GM21447 (cell line): ENCODE data around the gene F10.
"Not testable (repeated sequence)": the region's sequence is repeated elsewhere in the genome, so short reads cannot be mapped to it uniquely, and the experiment has no call there.

Source experiments
- ATAC-seq: cut with Tn5 transposase; IDR thresholded peaks from one replicate; pipeline ENCODE4 v1.9.1; 2021; ENCODE audit not compliant: unreplicated experiment

Gene F10

DNA sequence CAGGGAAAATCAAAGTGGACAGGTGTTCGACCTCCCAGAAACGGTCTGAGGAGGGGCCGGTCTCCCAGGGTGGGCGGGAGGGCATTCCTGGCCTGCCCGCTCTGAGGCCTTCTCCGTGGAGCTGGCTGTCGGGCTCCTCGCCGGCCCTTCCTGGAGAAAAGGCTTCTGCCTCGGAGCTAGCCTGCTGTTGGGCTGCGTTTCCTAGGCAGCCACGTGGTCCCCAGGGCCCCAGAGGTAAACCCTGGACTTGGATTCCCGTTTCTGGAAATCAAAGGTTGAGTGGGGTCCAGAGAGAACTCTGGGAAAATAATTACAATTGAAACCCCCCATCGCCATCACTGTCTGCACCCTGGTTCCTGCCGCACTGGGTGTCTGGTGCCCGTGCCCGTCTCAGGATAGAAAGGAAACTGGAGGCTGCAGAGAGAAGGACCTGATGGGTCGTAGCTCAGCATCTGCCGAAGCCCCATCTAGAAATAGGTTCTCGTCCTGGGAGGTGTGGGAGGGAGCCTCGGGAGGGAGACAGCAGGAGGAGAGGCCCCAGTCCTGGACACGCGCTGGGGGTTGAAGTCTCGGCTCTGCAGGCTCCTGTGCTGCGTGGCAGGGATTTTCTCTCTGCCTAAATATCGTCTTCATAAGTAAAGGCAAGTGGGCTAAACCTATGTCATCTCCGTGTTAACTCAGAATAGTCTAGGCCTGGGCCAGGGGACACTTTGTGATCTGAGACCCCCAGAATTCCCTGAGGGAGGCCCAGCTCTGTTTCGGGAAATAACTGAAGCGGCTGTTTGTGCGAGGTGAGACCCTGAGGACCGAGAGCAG lies 28.2 kb downstream of the F10 start:
- ATAC-seq: no peak

DNA sequence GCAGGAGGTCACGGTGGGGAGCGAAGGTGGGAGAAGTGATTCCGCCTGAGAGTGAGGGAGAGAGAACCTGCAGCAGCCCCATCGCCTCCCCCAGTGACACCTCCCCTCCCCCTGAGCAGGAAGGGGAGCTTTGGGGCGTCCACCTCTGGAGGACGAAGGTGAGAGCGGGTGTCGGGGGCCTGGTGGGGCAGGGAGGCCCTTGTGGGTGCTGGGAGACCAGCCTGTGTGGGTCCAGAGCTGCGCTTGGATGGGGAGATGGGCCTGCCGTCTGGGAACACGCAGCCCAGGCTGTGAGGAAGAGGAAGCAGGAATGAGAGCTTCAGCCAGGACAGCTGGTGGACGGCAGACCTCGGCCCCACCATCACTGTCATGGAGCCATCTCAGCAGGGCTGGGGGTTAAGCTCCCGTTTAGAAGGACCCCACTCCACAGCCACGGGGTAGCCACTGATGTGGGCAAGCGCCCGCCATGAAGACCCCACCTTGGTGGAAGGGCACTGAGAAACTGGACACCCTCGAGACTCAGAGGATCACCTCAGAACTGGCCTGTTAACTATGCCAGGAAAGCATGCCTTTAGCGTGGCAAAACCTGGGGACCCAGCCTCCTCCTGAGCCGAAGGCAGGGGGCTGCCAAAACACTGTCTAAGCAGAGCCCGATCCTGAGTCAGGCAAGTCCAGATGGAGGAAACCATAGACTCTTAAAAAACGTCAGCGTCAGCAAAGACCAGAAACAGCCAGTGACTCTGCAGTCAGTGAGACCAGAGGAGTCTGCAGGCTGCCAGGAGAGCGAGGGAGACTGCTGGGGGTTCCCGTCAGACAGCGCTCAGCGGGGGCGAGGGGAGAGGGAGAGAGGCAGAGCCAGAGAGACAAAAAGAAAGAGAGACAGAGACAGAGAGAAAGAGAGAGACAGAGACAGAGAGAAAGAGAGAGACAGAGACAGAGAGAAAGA lies 29.4 kb downstream of the F10 start:
- no peak for ATAC-seq

DNA sequence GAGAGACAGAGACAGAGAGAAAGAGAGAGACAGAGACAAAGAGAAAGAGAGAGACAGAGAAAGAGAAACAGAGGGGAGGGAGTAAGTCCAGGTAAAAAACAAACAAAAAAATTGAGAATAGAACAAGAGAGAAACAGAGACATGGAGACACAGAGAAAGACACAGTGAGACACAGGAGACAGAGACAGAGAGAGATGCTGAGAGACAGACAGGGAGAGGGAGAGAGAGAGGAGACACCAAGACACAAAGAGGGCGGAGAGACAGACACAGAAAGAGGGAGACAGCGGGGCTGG lies 30.0 kb downstream of the F10 start:
- no peak for ATAC-seq

DNA sequence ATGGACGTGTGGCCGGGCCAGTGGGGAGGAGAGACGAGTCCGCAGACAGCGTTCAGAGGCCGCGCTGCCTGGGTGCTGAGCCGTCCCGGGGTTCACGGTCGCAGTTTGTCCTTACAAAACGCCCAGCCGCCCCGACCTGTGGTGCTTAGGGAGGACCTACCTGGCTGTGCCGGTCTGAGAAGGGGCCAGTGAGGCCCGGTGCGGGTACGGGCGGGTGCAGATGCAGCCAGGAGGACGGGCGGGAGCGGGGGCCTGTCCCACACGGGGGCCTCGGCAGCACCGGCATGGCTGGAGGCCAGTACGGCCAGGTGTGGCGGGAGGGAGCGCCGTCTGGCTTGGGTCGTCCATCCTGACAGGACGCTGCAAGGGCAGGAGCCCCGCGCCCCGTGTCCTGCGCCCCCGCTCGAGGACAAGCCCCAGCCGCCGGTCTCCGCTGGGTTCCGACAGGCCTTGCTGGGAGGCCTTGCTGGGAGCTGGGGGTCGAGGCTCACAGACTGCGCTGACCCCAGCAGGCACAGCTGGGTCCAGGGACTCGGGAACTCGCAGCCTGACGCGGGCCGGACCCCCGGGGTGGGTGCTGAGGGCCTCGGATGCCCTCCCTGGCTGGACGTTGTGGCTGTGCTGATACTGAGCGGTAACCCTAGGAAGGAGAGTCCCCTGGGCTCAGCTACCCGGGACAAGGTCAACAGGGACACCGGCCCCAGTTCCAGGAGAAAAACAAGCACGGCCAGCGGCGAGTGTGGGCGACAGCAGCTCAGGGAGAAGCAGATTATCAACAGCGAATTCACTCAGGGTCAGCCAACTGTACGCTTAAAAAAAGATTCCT lies 30.6 kb downstream of the F10 start:
- peak; percentile 23 for ATAC-seq

DNA sequence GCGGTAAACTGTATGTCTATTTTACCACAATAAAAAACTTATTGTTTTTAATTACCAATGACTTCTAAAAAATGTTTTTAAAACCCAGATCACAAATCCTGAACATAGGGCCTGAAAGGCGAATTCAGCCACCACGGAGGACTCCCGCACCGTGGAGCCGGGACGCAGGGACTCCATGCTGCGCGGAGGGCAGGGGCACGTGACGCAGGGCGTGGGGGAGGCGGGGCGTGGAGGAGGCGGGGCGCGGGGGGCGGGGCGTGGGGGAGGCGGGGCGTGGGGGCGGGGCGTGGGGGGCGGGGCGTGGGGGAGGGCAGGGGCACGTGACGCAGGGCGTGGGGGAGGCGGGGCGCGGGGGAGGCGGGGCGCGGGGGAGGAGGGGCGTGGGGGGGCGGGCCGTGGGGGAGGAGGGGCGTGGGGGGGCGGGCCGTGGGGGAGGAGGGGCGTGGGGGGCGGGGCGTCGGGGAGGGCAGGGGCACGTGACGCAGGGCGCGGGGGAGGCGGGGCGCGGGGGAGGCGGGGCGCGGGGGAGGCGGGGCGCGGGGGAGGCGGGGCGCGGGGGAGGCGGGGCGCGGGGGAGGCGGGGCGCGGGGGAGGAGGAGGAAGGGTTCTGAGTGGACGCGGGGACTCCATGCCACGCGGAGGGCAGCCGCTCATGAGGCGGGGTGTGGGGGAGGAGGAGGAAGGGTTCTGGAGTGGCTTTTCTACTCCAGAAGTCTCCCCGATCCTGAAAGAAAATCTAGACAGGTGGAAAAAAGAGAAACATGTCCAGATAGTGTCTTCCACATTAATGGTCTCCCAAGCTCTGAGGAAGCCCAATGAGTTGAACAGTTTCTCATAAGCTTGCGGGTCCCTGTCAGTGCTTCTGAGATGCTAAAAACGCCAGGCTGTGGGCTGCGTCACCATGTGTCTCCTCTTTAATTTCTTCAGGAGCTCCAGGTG lies 31.5 kb downstream of the F10 start:
- ATAC-seq: peak; percentile 51

DNA sequence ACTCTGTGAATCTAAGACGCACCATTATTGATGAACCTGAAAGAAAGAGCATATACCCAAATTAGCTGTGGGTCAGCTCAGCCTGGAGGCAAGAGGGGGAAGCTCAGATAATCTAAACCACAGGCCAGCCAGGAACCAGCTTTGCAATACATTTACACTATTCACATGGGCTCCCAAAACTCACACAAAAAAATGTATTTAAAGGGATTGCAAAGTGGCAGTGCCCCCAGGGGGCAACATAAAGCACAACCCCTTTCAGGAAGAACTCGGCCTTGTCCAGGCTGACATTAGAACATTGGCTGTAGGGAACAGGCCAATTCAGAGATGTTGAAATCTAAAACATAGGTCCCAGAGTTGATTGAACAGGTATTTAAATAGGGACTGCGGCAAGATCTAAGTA lies 32.6 kb downstream of the F10 start:
- ATAC-seq: no peak

DNA sequence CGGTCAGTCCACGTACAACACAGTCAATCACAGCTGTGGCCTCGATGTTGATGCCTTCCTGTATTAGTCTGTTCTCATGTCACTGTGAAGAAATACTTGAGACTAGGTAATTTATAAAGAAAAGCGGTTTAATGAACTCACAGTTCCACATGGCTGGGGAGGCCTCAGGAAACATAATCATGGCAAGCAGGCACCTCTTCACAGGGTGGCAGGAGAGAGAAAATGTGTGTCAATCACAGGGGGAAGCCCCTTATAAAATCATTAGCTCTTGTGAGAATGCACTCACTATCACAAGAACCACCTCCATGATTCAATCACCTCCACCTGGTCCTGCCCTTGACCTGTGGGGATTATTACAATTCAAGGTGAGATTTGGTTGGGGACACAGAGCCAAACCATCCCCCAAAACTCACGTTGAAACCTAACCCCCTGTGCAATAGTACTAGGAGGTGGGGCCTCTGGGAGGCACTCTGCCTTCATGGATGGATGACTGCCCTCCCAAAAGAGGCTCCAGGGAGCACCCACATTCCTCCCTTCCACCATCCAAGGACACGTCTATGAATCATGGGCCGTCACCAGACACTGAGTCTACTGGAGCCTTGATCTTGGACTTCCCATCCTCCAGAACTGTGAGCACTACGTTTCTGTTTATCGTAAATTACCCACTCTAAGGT lies 33.5 kb downstream of the F10 start:
- no peak for ATAC-seq

DNA sequence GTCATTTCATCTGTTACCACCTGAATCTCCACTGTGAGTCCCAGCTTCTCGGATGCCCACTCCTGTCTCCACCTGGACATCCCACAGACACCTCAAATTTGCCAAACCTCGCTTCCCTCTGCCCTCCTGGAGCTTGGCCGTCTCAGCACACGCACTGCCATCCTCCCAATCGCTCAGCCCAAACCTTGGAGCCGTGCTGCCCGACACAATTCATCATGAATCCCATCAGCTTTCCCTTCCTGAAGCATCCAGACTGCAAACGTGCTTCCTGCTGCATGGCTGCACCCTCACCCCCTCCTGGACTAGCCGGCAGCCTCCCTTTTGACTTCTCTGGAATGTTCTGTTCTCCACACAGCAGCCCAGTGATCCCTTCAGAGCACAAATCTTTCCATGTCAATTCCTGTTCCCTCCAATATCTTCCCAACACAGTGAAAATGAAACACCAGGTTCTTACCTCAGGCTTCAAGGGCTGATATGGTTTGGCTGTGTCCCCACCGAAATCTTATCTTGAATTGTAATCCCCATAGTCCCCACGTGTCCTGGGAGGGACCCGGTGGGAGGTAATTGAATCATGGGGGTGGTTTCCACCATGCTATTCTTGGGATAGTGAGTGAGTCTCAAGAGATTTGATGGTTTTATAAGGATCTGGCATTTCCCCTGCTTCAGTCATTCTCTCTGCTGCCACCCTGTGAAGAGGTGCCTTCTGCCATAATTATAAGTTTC lies 34.8 kb downstream of the F10 start:
- no peak for ATAC-seq

DNA sequence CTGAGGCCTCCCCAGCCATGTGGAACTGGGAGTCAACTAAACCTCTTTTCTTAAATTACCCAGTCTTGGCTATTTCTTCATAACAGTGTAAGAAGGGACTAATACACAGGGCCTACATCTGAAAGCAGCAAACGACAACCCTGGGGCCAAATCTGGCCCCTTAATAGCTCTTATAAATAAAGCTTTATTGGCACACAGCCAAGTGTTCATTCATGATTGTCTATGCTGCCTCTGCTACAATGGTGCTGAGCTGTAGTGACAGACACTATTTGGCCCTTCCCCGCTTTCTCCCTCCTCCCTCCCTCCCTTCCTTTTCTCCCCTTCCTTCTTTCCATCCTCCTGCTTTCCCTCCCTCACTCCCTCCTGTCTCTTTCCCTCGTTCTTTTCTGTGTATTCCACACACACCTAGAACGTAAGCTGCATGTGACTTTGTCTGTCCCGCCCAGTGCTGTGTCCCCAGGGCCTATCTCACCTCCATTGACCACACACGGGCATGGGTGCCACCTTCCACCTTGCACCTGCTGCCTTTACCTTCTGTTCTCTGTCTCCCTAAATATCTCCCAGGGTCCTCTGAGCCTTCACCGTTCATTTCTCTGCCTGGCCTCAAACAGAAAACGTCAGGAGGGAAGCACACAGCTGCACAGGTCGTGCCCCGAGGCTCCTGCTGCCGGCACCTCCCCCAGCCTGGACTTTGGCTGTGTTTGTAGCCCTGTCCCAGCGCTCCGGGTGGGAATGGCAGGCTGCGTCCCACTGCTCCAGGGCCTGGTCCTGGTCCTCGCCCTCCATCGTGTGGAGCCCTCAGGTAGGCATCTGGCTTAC lies 35.5 kb downstream of the F10 start, which contains the start of gene PROZ:
TSS of gene PROZ (plus strand) at position 720 of the 819 bp plus-strand sequence. CDS start at position 733, 13 bp downstream.
- ATAC-seq: no peak

DNA sequence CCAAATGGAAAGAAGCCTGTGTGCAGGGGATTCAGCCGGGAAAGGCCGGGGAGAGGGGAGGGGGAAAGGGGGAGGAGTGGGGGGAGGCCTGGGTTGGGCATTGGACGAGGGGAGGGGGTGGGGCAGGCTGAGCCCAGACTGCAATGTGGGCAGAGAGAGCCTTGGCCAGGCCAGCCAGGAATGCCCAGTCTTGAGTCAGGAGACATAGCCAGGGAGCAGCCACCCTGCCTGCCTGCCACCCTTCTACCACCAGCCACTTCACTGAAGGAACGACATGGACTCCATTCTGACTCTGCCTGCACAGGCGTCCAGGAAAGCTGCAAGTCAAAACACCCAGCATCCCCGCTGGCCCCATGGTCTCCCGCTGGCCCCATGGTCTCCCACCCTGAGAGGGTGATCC lies 36.3 kb downstream of the F10 start:
- no peak for ATAC-seq

DNA sequence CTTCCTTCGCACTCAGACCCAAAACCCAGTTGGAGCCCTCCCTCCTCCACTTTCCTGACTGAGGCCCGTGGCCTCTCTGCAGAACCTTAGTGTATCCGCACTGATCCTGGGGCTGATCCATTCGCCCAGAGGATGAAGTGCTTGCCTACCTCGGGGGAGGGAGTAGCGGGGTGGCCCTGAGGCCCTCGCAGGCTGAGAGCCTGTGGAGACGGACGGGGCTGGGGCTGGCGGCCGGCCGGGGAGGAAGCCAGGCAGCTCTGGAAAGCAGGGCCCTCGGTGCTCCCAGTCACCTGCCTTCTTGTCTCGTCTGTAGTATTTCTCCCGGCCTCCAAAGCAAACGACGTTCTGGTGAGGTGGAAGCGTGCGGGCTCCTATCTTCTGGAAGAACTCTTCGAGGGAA lies 37.1 kb downstream of the F10 start:
- no peak for ATAC-seq

DNA sequence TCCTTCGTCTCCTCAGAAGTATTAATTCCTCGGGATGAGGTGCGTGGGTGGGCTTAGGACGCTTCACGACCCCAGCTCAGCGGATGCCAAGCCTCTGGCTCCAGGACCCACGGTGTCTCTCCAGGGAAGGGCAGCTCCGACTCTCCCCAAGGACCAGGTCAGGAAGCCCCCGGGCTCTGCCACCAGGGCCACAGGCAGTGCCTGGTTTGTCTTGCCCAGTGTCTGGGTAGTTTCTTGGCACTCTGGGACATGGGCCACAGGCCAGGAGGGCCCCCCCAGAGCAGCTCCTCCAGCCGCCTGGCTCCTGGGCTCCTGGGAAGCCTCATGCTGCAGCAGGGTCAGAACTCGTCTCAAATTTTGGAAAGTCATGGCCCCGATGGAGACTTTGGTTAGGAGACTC lies 38.4 kb downstream of the F10 start:
- no peak for ATAC-seq

DNA sequence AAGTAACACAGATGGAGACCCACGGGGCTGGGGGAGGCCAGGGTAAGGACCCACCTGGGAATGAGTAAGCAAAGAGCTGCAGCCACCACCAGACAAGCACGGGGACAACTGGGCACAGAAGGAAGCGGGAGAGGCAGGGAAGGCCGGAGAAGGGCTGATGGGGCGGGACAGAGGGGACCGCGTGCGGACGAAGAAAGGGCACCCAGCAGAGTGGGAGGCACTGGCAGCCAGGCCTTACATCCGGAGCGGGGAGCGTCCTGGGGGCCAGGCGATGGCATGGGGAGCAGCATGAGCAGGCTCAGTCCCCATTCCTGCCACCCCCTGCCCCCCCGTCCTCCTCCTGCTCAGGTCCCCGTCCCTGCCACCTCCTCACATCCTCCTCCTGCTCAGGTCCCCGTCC lies 38.8 kb downstream of the F10 start:
- ATAC-seq: no peak

DNA sequence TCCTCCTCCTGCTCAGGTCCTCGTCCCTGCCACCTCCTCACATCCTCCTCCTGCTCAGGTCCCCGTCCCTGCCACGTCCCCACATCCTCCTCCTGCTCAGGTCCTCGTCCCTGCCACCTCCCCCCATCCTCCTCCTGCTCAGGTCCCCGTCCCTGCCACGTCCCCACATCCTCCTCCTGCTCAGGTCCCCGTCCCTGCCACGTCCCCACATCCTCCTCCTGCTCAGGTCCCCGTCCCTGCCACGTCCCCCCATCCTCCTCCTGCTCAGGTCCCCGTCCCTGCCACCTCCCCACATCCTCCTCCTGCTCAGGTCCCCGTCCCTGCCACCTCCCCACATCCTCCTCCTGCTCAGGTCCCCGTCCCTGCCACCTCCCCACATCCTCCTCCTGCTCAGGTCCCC lies 39.4 kb downstream of the F10 start:
- ATAC-seq: not testable (repeated sequence)

DNA sequence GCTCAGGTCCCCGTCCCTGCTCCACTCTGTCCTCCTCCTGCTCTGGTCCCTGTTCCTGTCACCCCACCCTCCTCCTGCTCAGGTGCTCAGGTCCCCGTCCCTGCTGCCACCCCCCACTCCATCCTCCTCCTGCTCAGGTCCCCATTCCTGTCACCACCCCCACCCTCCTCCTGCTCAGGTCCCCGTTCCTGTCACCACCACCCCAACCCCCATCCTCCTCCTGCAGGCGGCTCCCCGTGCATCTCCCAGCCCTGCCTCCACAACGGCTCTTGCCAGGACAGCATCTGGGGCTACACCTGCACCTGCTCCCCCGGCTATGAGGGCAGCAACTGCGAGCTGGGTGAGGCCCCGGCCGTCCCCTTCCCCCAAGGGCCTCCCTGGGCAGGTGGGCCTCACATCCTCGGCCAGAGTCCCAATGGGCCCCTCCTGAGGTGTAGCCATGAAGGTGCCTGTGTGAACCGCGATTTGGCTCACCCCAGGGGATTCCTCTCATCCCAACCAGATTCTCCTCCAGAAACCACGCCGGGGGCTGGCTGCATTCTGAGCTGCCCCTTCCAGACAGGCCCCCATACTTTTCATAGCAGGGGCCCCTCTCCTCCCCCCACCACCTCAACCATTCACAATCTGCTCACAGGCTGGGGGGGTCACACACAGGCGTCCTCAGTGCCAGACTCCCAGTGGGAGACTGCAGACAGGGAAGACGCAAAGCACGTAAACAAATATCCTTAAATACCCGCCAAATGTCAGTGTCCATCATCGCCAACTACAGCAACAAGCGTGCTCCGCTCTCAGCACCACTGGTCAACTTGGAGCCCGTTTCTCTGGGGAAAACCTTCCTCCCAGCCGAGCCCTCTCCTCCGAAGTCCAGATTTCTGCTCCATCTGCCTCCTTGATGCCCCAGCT lies 40.4 kb downstream of the F10 start:
- no peak for ATAC-seq

DNA sequence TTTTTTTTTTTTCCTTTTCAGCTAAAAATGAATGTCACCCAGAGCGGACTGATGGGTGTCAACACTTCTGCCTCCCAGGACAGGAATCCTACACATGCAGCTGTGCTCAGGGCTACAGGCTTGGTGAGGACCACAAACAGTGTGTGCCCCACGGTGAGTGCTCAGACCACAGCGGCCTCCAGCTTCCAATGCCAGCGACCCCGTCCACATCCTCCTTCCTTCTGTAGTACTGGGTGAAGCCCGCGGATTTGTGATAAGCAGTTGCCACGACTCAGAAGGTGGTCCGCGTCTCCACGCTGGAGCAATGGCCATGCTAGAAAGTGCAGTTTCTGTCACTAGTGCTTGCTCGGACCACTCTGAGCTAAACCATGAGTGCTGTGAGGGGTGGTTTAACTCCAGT lies 41.9 kb downstream of the F10 start:
- ATAC-seq: no peak

DNA sequence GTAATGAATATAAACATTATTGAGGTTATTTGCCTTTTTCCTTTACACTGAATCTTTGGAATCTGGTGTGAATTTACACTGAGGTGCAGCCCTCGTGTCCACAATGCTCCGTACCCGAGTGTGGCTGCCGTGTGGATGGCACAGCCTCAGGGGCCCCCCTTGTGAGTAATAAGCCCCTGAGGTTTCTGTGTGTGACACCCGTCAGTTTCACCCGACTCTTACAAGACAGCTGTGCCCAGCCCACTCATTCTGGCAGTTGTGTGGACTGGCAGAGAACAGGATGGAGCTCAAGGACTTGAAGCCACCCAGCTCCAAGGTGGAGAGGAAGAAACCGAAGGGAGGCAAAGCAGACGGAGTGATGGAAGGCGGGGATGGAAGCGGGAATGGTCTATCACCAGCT lies 43.7 kb downstream of the F10 start:
- ATAC-seq: no peak
